Small intestine (tissue), 7 donors: ENCODE measurements around the gene ZNF335. TPM values are rescaled to one million over a fixed set of nuclear protein-coding genes. Genes with fewer than 3 reads are reported as not detected.
"Not testable (repeated sequence)": the region's sequence is repeated elsewhere in the genome, so short reads cannot be mapped to it uniquely, and the experiment has no call there.

Experiments used
- DNase-seq, 2 donors: peaks; one replicate each; pipeline versions ENCODE4 v3.0.0 to v3.0.0-alpha.2; 2013
- FAIRE-seq: peaks from 2 replicates; lab custom pipeline; 2012; peaks lifted over from hg19 to GRCh38; lab: Jason Lieb, UNC
- H3K27ac ChIP-seq, 3 donors: one replicate each; pipeline ENCODE4 v1.5.1; 2013; ENCODE audit warnings: low read length in 2 of 3, mild to moderate bottlenecking in 2 of 3, control low read depth in 1 of 3, inconsistent platforms in 1 of 3, low read depth in 1 of 3, moderate library complexity in 1 of 3
- H3K27me3 ChIP-seq, 3 donors: one replicate each; pipeline ENCODE4 v1.6.1; 2013; ENCODE audit warnings: low read length in 3 of 3, inconsistent platforms in 1 of 3; ENCODE audit not compliant: control insufficient read depth in 3 of 3, insufficient read depth in 3 of 3
- H3K36me3 ChIP-seq, 3 donors: one replicate each; pipeline ENCODE4 v1.6.1; 2013; ENCODE audit warnings: low read length in 3 of 3, inconsistent platforms in 1 of 3, low read depth in 1 of 3, mild to moderate bottlenecking in 1 of 3, moderate library complexity in 1 of 3; ENCODE audit not compliant: control insufficient read depth in 3 of 3, insufficient read depth in 2 of 3
- H3K4me1 ChIP-seq, 3 donors: one replicate each; pipeline ENCODE4 v1.6.1; 2013; ENCODE audit warnings: low read length in 2 of 3, inconsistent platforms in 1 of 3, low read depth in 1 of 3, mild to moderate bottlenecking in 1 of 3, moderate library complexity in 1 of 3; ENCODE audit not compliant: control insufficient read depth in 3 of 3, insufficient read depth in 2 of 3
- H3K4me3 ChIP-seq, 3 donors: one replicate each; pipeline ENCODE4 v1.5.1; 2013; ENCODE audit warnings: low read length in 3 of 3, control low read depth in 1 of 3, inconsistent platforms in 1 of 3, low read depth in 1 of 3, mild to moderate bottlenecking in 1 of 3, moderate library complexity in 1 of 3
- H3K9me3 ChIP-seq, 2 donors: one replicate each; pipeline ENCODE4 v1.6.1; 2013; ENCODE audit warnings: low read depth in 1 of 2, low read length in 1 of 2; ENCODE audit not compliant: control insufficient read depth in 2 of 2, insufficient read depth in 1 of 2
- WGBS, 3 donors: extraction: QIAGEN DNeasy Blood & Tissue Kit; methylation state at CpG; one replicate each; pipeline ENCODE4 v1.1.7; 2013; 5-methylcytosine and 5-hydroxymethylcytosine counted together
- polyA plus RNA-seq, 4 donors: library from polyadenylated mRNA; stranded (reverse) in 3 of 4; unstranded in 1 of 4; fragments of 200-250 nt in 3 of 4; fragments of 120-200 nt in 1 of 4; gene quantifications; one replicate each; pipeline versions ENCODE4 v1.2.1 to v1.2.3, GENCODE V29; 2013
- donor health status: healthy with polysubstance abuse.
- donor health status: control.
- donor health status: control.
- donor health status: Bipolar disorder and iron deficiency.
- donor health status: healthy.

ZNF335 gene
- polyA plus RNA-seq, 4 donors: 10.7 to 20.8 (median 13.1) TPM

GRCh38 chr20:45956326-45956725 is 15.7 kb downstream of the ZNF335 start:
- H3K4me1 ChIP-seq, H3K27ac ChIP-seq, FAIRE-seq, H3K4me3 ChIP-seq, H3K27me3 ChIP-seq, DNase-seq, H3K9me3 ChIP-seq: not testable (repeated sequence)
- H3K36me3 ChIP-seq: peaks cover 32 to 75% (median 45%) of the 10 kb centered on the region in 3 donors
- WGBS, 3 donors: 89 to 96% (median 92%) methylated on average over 10 of the region's 10 CpGs

GRCh38 chr20:45953672-45954071 is 18.3 kb downstream of the ZNF335 start:
- Histone ChIP-seq H3K36me3 (peaks cover 23 to 72% (median 26%) of the 10 kb centered on the region in 3 donors), H3K27me3 (no peaks in the 10 kb centered on the region), H3K4me3 (no peak overlapping the region), H3K9me3 (peaks cover 0 to 1% of the 10 kb centered on the region in 2 donors), H3K4me1 (no peaks in the 10 kb centered on the region), H3K27ac (no peak overlapping the region)
- 91 to 93% (median 93%) methylated on average over 9 of the region's 9 CpGs for WGBS, 3 donors
- no peak for DNase-seq
- FAIRE-seq: no peak

DNA sequence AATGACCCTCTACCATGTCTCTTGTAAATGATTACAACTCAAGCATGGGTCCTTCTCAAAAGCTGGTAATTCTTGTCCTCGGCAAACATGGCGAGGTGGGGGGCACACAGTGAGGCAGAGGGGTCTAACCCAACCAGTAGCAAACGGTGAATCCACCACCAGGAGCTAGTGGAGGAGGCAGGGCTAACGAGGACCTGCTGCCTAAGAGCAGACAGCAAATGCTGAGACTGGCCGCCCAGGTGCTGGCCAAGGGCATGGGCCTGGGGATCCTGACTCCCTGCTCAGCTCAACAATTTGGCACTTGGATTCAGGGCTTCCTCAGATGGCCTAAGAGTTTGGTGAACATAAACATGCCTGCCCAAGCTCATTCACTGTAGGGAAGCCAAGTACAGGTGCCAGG is 19.1 kb downstream of the ZNF335 start:
- H3K27ac ChIP-seq: no peak overlapping the region
- FAIRE-seq (no peak), DNase-seq (no peak)
- no peaks in the 10 kb centered on the region for H3K9me3 ChIP-seq
- no peaks in the 10 kb centered on the region for H3K27me3 ChIP-seq
- H3K4me1 ChIP-seq: no peaks in the 10 kb centered on the region
- H3K36me3 ChIP-seq: peaks cover 17 to 73% (median 19%) of the 10 kb centered on the region in 3 donors
- no peak overlapping the region for H3K4me3 ChIP-seq
- 94 to 97% (median 95%) methylated on average over 5 of the region's 5 CpGs for whole genome bisulfite sequencing, 3 donors

- WGBS, 3 donors: 93 to 94% (median 94%) methylated on average over 17 to 19 of the region's 19 CpGs
- Histone ChIP-seq H3K36me3 (peaks cover 14 to 73% (median 18%) of the 10 kb centered on the region in 3 donors), H3K9me3 (no peaks in the 10 kb centered on the region)
Measured at GRCh38 chr20:45951925-45952834, 19.8 kb downstream of the ZNF335 start.

GRCh38 chr20:45950330-45950646 is 21.7 kb downstream of the ZNF335 start:
- no peaks in the 10 kb centered on the region for H3K4me1 ChIP-seq
- WGBS, 3 donors: 92 to 94% (median 93%) methylated on average over 9 of the region's 9 CpGs
- no peak for DNase-seq
- no peaks in the 10 kb centered on the region for H3K27me3 ChIP-seq
- H3K9me3 ChIP-seq: no peaks in the 10 kb centered on the region
- no peak overlapping the region for H3K27ac ChIP-seq
- H3K36me3 ChIP-seq: peaks cover 10 to 86% (median 24%) of the 10 kb centered on the region in 3 donors
- FAIRE-seq: no peak
- no peak overlapping the region for H3K4me3 ChIP-seq

More at GRCh38 chr20:45951925-45952834, 19.8 kb downstream of the ZNF335 start:
- no peak for FAIRE-seq
- Histone ChIP-seq H3K4me1 (no peaks in the 10 kb centered on the region), H3K4me3 (no peak overlapping the region), H3K27ac (no peak overlapping the region), H3K27me3 (no peaks in the 10 kb centered on the region)
- no peak for DNase-seq

- 81 to 87% (median 84%) methylated on average over 13 of the region's 13 CpGs for WGBS, 3 donors
Measured at GRCh38 chr20:45949542-45950329, 22.3 kb downstream of the ZNF335 start.

DNA sequence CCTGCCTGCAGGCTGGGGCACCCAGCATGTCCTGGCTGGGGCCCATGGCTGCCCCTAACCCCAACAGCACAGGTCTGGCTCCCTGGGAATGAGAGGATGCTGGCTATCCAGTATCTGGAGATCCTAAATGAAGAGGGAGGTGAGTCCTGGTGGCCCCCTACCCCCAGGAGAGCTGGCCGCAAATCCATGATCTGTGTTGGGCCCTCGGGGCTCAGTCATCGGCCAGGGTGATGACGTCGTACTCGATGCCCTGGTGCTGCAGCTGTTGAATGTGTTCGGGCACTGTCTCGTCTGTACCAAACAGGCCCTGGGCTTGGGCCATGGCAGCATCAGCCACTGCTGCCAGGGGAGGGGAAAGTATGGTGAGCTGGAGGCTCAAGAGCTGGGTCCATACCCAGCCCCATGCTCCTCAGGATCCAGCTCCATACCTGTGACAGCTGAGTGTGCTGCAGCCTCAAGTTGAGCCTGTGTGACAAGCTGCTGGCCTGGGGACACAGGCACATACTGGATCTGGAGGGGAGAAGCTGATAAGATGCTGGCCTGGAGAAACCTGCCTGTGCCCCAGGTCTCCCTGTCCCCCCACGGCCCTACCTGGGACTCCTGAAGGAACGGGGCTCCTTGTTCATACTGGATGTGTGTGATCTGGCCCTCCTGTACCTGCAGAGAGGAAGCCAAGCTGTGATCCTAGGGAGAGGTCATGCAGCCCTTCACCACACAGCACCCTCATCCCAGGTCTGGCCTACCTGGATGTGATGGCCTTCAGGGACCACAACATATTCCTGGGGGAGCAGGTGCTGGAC is 23.1 kb downstream of the ZNF335 start:
- Histone ChIP-seq H3K4me3 (no peak overlapping the region), H3K4me1 (no peaks in the 10 kb centered on the region), H3K36me3 (peaks cover 10 to 92% (median 25%) of the 10 kb centered on the region in 3 donors), H3K9me3 (no peaks in the 10 kb centered on the region), H3K27me3 (no peaks in the 10 kb centered on the region), H3K27ac (no peak overlapping the region)
- FAIRE-seq (no peak), DNase-seq (no peak)
- 72 to 84% (median 81%) methylated on average over 10 of the region's 10 CpGs for WGBS, 3 donors

More at GRCh38 chr20:45949542-45950329, 22.3 kb downstream of the ZNF335 start:
- no peaks in the 10 kb centered on the region for H3K9me3 ChIP-seq
- H3K27me3 ChIP-seq: no peaks in the 10 kb centered on the region
- H3K36me3 ChIP-seq: peaks cover 10 to 91% (median 24%) of the 10 kb centered on the region in 3 donors
- H3K4me1 ChIP-seq: no peaks in the 10 kb centered on the region
- H3K4me3 ChIP-seq: no peak overlapping the region
- no peak overlapping the region for H3K27ac ChIP-seq
- no peak for DNase-seq
- FAIRE-seq: no peak
